Ishikawa (cell line): ENCODE measurements around the gene ATP11A.

Source experiments
- CEBPB ChIP-seq: IDR thresholded peaks from 2 replicates; pipeline ENCODE4 v1.6.1; 2012
- CREB1 ChIP-seq: IDR thresholded peaks from 2 replicates; pipeline ENCODE4 v1.6.1; 2012; ENCODE audit warnings: low read depth
- EGR1 ChIP-seq: IDR thresholded peaks from 2 replicates; pipeline ENCODE4 v1.6.1; 2012
- EP300 ChIP-seq: IDR thresholded peaks from 2 replicates; pipeline ENCODE4 v1.6.1; 2012; ENCODE audit warnings: borderline replicate concordance
- FOXM1 ChIP-seq: IDR thresholded peaks from 2 replicates; pipeline ENCODE4 v1.6.1; 2012; ENCODE audit warnings: low read depth, borderline replicate concordance
- MAX ChIP-seq: IDR thresholded peaks from 2 replicates; pipeline ENCODE4 v1.6.1; 2012
- NFIC ChIP-seq: IDR thresholded peaks from 2 replicates; pipeline ENCODE4 v1.6.1; 2012
- RAD21 ChIP-seq: IDR thresholded peaks from 2 replicates; pipeline ENCODE4 v1.6.1; 2012; ENCODE audit warnings: low read depth
- REST ChIP-seq: IDR thresholded peaks from 2 replicates; pipeline ENCODE4 v1.6.1; 2012; ENCODE audit warnings: low read depth, mild to moderate bottlenecking
- TAF1 ChIP-seq: IDR thresholded peaks from 2 replicates; pipeline ENCODE4 v1.6.1; 2012; ENCODE audit warnings: low read depth, mild to moderate bottlenecking
- TCF12 ChIP-seq: IDR thresholded peaks from 2 replicates; pipeline ENCODE4 v1.6.1; 2012; ENCODE audit warnings: low read depth
- TEAD4 ChIP-seq: IDR thresholded peaks from 2 replicates; pipeline ENCODE4 v1.6.1; 2012
- YY1 ChIP-seq: IDR thresholded peaks from 2 replicates; pipeline ENCODE4 v1.6.1; 2012; ENCODE audit warnings: low read depth
- ZBTB7A ChIP-seq: IDR thresholded peaks from 2 replicates; pipeline ENCODE4 v1.6.1; 2012; ENCODE audit warnings: low read depth
- TF ChIP-seq, protein P1 (sequence below): IDR thresholded peaks from 2 replicates; pipeline ENCODE4 v1.6.1; 2012

ATP11A gene

DNA sequence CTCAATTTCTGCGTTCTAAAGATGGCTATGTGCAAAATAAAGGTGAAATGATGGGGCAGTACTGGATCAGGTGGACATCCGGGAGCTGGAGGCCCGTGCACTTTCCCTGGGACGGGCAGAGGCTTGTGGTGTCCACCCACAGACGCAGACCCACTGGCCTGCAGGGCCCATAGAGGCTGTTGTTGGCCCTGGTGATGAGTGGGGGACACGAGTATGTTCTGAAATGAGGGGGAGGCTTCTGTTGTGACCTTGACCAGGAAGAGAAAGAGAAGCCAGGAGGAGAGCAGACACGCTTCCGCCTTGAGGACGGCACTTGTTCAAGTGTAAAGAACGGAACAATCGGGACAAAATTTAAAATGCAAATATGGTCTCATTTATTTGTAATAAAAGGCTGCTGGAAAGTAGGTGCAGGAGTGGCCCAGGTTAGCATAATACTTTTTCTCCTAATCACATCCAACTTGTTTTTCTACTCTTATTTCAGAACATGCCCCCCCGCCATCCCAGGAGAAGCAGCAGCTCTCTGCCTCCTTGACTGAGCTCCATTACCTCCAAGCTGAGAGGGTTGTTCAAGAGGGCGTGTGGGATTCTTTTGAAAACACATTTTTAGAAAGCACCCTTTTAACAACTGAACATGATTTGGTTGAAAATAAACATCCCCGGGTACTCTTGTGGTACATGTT, 27.1 kb downstream of the ATP11A start:
- TF ChIP-seq TEAD4 (no peak), FOXM1 (no peak), TAF1 (no peak), EP300 (no peak), REST (no peak), CEBPB (no peak), TCF12 (no peak), ZBTB7A (no peak), NFIC (no peak), EGR1 (no peak), RAD21 (no peak), YY1 (no peak), CREB1 (no peak), MAX (no peak)
- TF ChIP-seq, protein P1, sequence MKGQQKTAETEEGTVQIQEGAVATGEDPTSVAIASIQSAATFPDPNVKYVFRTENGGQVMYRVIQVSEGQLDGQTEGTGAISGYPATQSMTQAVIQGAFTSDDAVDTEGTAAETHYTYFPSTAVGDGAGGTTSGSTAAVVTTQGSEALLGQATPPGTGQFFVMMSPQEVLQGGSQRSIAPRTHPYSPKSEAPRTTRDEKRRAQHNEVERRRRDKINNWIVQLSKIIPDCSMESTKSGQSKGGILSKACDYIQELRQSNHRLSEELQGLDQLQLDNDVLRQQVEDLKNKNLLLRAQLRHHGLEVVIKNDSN, result no peak

DNA sequence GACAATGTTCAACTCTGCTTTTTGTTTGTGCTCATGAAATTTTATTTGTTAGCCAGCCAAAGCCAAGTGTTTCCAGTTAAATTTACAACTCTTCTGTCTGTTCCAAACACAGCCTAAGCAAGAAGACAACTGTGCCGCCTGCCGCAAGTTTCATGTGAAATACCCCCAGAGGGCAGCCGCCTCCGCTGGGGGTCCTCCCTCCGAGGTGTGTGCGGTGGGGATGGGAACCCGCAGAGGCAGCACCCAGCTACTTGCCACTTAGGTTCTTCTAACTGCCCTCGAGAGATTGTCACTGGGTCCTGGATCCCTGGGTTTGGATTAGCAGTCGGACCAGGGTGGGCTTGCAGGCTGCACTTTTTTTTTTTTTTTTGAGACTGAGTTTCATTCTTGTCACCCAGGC, 28.5 kb downstream of the ATP11A start:
- TF ChIP-seq NFIC (no peak), RAD21 (no peak), ZBTB7A (no peak), CEBPB (no peak), TEAD4 (no peak), YY1 (no peak), TCF12 (no peak), FOXM1 (no peak), MAX (no peak), REST (no peak), EGR1 (no peak), EP300 (no peak), TAF1 (no peak), CREB1 (no peak)
- TF ChIP-seq, protein P1, result no peak

- TF ChIP-seq YY1 (no peak), CREB1 (no peak), MAX (no peak)
Observed at GRCh38 chr13:112719016-112719415, 29.2 kb downstream of the ATP11A start.

DNA sequence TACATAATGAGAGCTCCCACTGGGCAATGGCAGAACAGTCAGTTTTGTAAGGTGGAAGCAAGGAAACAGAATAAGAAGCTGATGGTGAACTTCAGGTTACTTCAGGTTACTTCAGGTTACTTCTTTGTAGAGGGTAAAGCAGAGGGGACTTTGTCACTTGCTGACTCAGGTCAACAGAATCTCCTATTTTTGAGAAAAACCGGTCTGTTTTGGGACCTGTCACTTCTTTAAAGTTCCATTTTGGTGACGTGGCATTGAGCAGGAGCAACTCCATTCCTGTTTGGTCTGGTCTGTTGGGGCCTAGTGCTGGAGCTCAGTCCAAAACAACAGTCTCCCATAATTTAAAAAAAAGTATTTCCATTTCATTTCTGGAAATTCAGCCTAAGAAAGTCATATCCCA, 29.7 kb downstream of the ATP11A start:
- no peak for TF ChIP-seq CEBPB

DNA sequence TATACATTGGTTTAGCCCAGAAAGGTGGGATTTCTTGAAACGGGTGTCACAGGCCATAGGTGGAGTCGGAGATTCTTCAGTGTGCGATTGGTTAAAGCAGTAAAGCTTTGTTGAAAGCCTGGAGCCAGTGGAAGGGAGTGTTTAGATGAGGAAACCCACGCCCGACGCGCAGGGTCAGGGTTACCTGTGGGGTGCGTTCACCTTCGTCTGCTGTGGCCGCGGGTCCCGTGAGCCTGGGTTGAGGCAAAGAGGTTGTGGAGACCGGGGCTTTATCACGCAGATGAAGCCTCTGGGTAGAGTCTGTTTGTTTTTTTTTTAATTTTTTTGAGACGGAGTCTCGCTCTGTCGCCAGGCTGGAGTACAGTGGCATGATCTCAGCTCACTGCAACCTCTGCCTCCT, 30.4 kb downstream of the ATP11A start:
- TF ChIP-seq, protein P1, result no peak
- TF ChIP-seq EP300 (no peak), CREB1 (no peak), REST (no peak), ZBTB7A (no peak), YY1 (no peak)
